ENCODE measurements around the gene NLRP4.
"Not testable (repeated sequence)": the region's sequence is repeated elsewhere in the genome, so short reads cannot be mapped to it uniquely, and the experiment has no call there.

Gene NLRP4

DNA sequence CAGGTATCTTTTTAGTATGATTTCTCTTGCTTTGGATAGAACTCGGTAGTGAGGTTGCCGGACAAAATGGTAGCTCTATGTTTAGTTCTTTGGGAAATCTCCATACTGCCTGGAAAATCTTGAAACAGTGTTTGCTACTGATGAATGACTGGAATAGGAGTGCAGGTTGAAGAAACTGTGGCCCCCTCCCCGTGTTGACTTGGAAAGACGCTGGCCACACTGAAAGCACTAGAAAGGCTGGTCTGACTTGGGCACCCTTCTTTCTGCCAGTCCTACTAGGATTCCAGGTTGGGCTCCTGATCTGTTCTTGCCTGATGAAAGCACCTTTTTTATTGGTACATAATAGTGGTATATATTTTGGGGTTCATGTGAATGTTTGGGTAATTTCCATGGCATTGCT, 46.3 kb downstream of the NLRP4 start:
- FAIRE-seq: no peak

GRCh38 chr19:55898911-55899310, 62.6 kb downstream of the NLRP4 start:
- FAIRE-seq: no peak

- no peak for FAIRE-seq
Observed at GRCh38 chr19:55901369-55902079, 65.2 kb downstream of the NLRP4 start.

GRCh38 chr19:55902080-55902751, 65.9 kb downstream of the NLRP4 start:
- FAIRE-seq: no peak

DNA sequence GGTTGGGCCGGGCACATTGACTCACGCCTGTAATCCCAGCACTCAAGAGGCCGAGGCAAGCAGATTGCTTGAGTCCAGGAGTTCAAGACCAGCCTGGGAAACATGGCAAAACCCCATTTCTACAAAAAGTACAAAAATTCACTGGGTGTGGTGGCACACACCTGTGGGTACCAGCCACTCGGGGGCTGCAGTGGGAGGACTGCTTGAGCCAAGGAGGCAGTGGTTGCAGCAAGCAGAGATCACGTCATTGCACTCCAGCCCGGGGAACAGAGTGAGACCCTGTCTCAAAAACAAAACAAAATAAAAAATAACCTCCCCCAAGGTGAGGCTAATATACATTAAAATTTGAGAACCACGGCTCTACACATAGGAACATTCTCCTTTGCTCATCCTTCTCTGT, 70.9 kb downstream of the NLRP4 start:
- FAIRE-seq: no peak

- no peak for FAIRE-seq
Observed at GRCh38 chr19:55907746-55908145, 71.4 kb downstream of the NLRP4 start.

- FAIRE-seq: no peak
Observed at GRCh38 chr19:55909801-55910200, 73.5 kb downstream of the NLRP4 start.

DNA sequence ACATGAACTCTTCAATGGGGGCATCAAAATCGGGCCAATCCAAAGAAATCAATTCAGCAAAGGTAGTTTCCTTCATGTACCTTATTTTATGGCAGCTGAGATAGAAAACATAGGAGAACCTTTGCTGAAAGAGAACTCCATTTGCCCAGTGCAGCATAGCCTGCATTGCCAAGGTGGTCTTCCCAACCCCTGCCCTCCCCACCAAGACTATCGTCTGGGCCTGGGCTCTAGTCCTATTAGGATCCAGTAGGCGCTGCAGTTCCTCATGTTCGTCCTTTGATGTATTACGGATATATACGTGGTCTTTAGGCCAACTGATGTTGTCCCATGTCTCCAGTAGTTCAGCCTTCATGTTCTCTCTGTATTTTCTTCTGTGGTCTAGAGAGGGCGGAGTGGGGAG, 76.6 kb downstream of the NLRP4 start:
- no peak for FAIRE-seq

- no peak for FAIRE-seq
Observed at GRCh38 chr19:55913643-55914268, 77.4 kb downstream of the NLRP4 start.

GRCh38 chr19:55923556-55923955, 87.2 kb downstream of the NLRP4 start:
- FAIRE-seq: no peak

DNA sequence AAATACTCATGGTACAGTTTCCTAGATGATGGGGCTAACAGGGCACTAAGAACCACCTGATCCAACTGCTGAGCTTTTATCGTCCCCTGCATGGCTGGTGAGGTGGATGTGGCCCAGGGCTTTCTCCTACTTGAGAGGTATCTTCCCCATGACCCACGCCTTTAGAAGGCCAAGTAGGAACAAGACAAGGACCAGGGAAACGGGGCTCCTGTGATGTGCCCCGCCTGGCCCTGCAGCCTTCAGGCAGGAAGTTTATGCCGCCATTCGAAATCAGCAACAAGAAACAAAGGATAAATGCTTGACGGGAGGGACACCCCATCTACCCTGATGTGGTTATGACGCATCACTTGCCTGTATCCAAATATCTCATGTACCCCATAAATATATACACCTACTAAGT, 91.7 kb downstream of the NLRP4 start:
- no peak for FAIRE-seq

GRCh38 chr19:55929258-55929657, 92.9 kb downstream of the NLRP4 start:
- FAIRE-seq: not testable (repeated sequence)

DNA sequence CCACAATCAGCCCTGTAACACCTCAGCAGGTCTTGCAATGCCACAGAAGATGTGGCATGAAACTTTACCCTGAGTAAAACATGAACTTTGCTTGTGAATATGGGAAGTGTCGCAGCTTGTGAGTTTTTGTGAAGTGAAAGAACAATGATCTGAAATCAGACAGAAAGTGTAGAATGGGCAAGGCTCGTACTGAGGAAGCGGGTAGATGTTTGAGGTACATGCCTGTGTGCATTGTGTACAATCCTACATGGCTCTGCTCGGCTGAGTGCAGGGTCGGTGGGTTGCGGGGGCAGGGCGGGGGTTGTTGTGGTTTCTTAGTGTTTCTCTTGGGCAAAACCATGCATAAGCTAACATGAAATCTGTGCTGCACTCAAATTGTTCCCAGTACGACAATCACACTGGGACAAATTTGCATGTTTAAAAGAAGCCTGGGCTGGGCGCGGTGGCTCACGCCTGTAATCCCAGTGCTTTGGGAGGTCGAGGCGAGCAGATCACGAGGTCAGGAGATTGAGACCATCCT, 94.7 kb downstream of the NLRP4 start:
- no peak for FAIRE-seq
